Measurements from ENCODE around the gene GET3. TPM values are rescaled to one million over a fixed set of nuclear protein-coding genes. Genes with fewer than 3 reads are reported as not detected.

The GET3 gene
- total RNA-seq, 4 donors from 2014 or later: 52.6 to 85.1 (median 70.5) TPM

DNA sequence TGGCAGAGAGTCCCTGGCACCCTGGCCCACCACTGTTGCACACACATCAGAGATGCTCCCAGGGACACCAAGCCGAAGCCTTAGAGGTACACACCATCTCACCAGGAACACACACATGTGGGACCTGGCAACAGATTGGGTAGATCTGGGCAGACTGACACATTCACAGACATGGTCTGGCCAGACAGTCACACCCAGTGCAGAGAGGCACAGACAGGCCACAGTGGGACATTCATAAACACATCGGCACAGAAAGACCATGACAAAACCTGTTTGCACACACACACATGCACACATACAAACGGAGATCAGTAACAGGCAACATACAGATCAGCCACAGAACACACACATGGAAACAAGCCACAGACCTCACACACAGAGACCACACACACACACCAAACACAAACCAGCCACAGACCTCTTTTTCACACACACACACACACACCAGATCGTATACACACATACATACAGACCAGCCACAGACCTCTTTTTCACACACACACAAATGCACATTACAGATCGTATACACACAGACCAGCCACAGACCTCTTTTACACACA, 47.7 kb downstream of the GET3 start:
- ATAC-seq: no peak
- Histone ChIP-seq H3K36me3 (no peaks in the 10 kb centered on the region), H3K4me3 (no peak overlapping the region), H3K9me3 (no peaks in the 10 kb centered on the region), H3K27me3 (no peaks in the 10 kb centered on the region), H3K27ac (peak overlapping the region; percentile 99 to 100 (median 100)), H3K4me1 (peaks cover 43 to 60% of the 10 kb centered on the region in 2 donors)
- intact Hi-C loops (cut with DNase I; ENCODE audit: low total_unique reads) (no loop called here), in situ Hi-C loops (cut with MboI; ENCODE audit: low sequenced_read_pairs in 4 of 4) (no loop called here)
- TF ChIP-seq CTCF (IDR thresholded peaks at IDR 0.05 in 4 of 5, conservative IDR thresholded peaks at IDR 0.05 in 1 of 5) (no peak), POLR2A (IDR thresholded peaks at IDR 0.05) (no peak)
- DNase-seq: no peak

DNA sequence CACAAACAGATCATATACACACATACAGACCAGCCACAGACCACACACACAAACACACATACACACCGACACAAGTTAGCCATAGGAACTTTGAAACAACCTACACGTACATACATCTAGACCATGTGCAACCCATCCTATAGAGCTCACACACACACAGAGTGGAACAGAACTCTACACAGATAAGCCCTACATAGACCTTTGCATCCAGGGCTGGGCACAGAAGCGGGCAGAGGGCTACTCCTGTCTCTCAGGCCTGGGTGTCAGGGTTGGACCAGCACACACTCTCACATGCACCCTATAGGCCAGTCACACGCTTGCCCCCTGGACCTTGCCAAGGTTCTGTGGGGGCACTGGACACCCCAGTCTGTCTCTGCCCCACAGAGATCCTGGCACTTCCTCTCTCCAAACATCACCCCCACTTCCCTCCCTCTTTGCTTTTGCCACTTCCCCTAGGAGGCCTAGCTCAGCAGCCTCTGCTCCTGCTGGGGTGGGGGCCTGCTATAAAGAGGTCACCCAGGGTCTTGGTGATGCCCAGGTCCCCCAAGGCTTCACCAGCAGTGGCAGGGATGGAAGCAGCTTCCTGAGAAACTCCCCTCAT, 48.2 kb downstream of the GET3 start:
- intact Hi-C loops (cut with DNase I; ENCODE audit: low total_unique reads): no loop called here
- ATAC-seq (no peak), DNase-seq (no peak)
- Histone ChIP-seq H3K4me1 (peaks cover 44 to 66% of the 10 kb centered on the region in 2 donors), H3K27me3 (no peaks in the 10 kb centered on the region), H3K4me3 (no peak overlapping the region), H3K27ac (peak overlapping the region; percentile 99 to 100 (median 100)), H3K9me3 (no peaks in the 10 kb centered on the region), H3K36me3 (no peaks in the 10 kb centered on the region)
- in situ Hi-C loops (cut with MboI; ENCODE audit: low sequenced_read_pairs in 4 of 4): no loop called here
- no peak for TF ChIP-seq POLR2A (IDR thresholded peaks at IDR 0.05)
- TF ChIP-seq CTCF (IDR thresholded peaks at IDR 0.05 in 4 of 5, conservative IDR thresholded peaks at IDR 0.05 in 1 of 5): no peak

DNA sequence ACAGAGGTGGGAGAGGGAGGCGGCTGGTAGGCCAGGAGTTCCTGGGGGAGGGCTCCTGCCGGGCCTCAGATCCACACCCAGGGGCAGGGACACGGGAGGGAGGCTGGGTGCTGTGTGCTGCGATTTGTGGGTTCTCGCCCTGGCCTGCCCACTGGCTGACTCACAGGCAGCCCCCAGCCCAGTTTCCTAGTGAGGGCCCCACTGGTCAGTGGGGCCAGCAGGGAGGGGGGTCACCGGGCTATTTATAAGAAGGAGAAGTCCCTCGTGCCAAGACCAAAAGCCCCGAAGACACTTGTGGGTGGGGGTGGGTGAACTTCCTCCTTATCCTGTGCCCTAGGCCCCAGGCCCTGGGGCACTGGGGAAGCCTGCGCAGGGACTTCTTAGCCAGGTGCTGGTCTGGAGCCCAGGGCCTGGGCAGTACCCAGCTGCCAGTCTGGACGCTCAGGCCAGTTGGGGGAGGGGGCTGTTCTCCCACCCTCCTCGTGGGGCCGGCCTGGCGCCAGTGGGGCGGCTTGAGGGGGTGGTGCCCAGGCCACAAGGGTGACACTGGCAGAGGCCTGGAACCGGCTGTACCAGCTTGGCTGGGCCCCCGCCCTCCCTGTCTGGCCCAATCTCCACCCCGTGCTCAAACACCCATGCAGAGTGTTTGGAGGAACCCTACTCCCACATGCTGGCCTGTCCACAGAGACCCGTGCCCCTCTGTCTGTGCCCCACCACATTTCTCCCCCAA, 49.0 kb downstream of the GET3 start:
- ATAC-seq (no peak), DNase-seq (peak; percentile 57 to 71)
- H3K27ac ChIP-seq: peak overlapping the region; percentile 99 to 100 (median 100)
- in situ Hi-C loops (cut with MboI; ENCODE audit: low sequenced_read_pairs in 4 of 4) (no loop called here), intact Hi-C loops (cut with DNase I; ENCODE audit: low total_unique reads) (no loop called here)
- H3K9me3 ChIP-seq: no peaks in the 10 kb centered on the region
- no peak overlapping the region for H3K4me3 ChIP-seq
- H3K27me3 ChIP-seq: no peaks in the 10 kb centered on the region
- H3K36me3 ChIP-seq: no peaks in the 10 kb centered on the region
- no peak for TF ChIP-seq CTCF (IDR thresholded peaks at IDR 0.05 in 4 of 5, conservative IDR thresholded peaks at IDR 0.05 in 1 of 5)
- peak in 1 of 2 donors; percentile 25 for TF ChIP-seq POLR2A (IDR thresholded peaks at IDR 0.05)
- peaks cover 48 to 67% of the 10 kb centered on the region in 2 donors for H3K4me1 ChIP-seq

DNA sequence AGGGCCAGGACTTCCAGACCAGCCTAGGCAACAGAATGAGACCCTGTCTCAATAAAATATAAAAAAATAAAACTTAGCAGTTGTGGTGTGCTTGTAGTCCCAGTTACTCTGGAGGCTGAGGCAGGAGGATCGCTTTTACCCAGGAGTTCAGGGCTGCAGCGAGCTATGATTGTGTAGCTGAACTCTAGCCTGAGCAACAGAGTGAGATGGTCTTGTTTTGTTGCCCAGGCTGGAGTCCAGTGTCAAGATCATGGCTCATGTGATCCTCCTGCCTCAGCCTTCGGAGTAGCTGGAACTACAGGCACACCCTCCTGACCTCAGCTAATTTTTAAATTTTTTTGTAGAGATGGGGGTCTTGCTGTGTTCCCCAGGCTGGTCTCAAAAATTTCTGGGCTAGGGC, 49.7 kb downstream of the GET3 start:
- in situ Hi-C loops (cut with MboI; ENCODE audit: low sequenced_read_pairs in 4 of 4) (no loop called here), intact Hi-C loops (cut with DNase I; ENCODE audit: low total_unique reads) (no loop called here)

More for the DNA sequence above, 49.7 kb downstream of the GET3 start:
- TF ChIP-seq CTCF (IDR thresholded peaks at IDR 0.05 in 4 of 5, conservative IDR thresholded peaks at IDR 0.05 in 1 of 5) (no peak), POLR2A (IDR thresholded peaks at IDR 0.05) (no peak)
- Histone ChIP-seq H3K9me3 (no peaks in the 10 kb centered on the region), H3K4me3 (no peak overlapping the region), H3K27ac (peak overlapping the region; percentile 99 to 100 (median 100)), H3K36me3 (no peaks in the 10 kb centered on the region), H3K4me1 (peaks cover 48 to 65% of the 10 kb centered on the region in 2 donors), H3K27me3 (no peaks in the 10 kb centered on the region)
- no peak for ATAC-seq
- DNase-seq: peak in 1 of 2 donors; percentile 41
